ENCODE data around the gene SLCO2A1.

Gene SLCO2A1

DNA sequence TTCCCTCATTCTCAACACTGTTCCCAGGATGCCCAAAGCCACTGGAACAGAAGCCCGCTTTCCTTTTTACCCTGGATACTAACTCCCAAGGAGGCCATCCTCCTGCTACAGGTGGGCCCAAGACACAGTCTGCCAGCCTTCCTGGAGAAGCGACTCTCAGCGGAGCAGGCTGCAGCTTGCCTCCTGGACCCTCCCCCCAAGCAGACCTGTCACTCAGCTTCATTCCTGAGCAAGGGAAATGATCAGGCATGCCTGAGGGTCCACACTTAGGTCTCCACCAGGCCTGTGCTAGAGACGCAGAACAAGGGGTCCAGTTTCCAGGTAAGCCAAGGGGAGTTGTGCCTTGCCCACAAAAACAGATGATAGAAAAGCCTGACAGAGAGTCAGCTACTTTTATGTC lies 62.8 kb downstream of the SLCO2A1 start:
- H3K4me3 ChIP-seq (ENCODE audit: low read depth, low read length): no peak overlapping the region
- DNase-seq (ENCODE audit: low read depth): no peak
- TF ChIP-seq, protein P1, sequence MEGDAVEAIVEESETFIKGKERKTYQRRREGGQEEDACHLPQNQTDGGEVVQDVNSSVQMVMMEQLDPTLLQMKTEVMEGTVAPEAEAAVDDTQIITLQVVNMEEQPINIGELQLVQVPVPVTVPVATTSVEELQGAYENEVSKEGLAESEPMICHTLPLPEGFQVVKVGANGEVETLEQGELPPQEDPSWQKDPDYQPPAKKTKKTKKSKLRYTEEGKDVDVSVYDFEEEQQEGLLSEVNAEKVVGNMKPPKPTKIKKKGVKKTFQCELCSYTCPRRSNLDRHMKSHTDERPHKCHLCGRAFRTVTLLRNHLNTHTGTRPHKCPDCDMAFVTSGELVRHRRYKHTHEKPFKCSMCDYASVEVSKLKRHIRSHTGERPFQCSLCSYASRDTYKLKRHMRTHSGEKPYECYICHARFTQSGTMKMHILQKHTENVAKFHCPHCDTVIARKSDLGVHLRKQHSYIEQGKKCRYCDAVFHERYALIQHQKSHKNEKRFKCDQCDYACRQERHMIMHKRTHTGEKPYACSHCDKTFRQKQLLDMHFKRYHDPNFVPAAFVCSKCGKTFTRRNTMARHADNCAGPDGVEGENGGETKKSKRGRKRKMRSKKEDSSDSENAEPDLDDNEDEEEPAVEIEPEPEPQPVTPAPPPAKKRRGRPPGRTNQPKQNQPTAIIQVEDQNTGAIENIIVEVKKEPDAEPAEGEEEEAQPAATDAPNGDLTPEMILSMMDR (IDR thresholded peaks at IDR 0.05; ENCODE audit: insufficient read depth, low read depth, low read length, missing control alignments): no peak

DNA sequence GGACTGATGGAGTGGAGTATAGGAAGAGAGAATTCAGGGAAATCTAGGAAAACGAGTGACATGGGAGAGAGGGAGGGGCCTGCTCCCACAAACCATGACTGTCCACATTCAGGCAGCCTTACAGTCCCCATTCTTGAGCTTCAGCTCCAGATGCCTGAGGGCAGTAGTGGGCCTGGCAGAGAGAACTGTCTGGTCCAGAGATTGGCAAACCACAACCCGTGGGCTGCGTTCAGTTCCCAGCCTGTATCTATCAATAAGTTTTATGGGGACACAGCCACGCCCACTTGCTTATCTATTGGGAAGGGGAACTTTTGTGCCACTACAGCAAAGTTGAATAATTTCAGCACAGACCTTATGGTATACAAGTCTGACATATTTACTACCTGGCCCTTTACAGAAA lies 63.8 kb downstream of the SLCO2A1 start:
- no peak for DNase-seq (ENCODE audit: low read depth)

DNA sequence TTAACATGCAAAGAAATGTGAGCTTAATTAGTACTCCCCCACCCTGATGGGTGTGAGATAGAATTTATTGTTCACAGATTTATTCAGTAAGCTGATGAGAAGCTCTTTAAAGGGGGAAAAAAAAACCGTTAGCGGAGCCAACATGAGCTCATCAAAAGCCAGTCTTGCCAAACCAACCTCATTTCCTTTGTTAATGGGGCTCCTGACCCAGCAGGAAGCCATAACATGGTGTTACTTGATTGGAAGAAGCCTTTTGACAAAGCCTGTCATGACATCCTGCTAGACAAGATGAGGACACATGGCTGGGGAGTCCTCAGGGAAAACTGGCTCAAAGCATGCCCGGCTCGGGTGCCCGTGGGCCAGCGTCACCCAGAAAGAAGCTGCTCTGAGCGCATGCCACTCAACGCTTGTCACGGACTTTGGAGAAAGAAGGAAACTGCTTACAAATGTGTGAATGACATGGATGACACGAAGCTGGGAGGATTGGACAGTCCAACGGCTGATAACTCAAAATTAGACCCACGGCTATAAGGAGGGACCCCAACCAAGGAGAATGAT lies 64.6 kb downstream of the SLCO2A1 start:
- no peak for DNase-seq (ENCODE audit: low read depth)
- TF ChIP-seq, protein P1 (IDR thresholded peaks at IDR 0.05; ENCODE audit: insufficient read depth, low read depth, low read length, missing control alignments): no peak
- H3K4me3 ChIP-seq (ENCODE audit: low read depth, low read length): no peak overlapping the region

More for the DNA sequence above, 63.8 kb downstream of the SLCO2A1 start:
- H3K4me3 ChIP-seq (ENCODE audit: low read depth, low read length): no peak overlapping the region
- TF ChIP-seq, protein P1 (IDR thresholded peaks at IDR 0.05; ENCODE audit: insufficient read depth, low read depth, low read length, missing control alignments): no peak

DNA sequence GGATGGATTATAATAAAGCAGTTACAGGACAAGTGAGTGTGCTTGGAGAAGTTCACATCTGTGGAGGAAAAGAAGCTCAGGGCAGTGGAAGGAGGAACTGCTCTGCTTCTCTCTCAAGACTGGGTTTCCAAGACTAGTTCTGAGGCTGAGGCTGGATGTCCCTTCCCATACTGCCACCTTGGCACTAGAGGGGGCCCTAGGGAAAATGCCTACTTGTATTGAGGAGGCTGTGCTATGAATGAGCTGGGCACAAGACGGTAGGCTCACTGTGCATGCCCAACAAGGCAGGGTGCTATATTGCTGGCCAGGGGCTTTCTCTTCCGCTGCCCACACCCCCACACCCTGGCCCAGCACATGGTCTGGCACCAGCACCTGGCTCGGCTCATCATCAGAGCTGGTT lies 65.2 kb downstream of the SLCO2A1 start:
- DNase-seq (ENCODE audit: low read depth): no peak
- H3K4me3 ChIP-seq (ENCODE audit: low read depth, low read length): no peak overlapping the region
- TF ChIP-seq, protein P1 (IDR thresholded peaks at IDR 0.05; ENCODE audit: insufficient read depth, low read depth, low read length, missing control alignments): no peak

DNA sequence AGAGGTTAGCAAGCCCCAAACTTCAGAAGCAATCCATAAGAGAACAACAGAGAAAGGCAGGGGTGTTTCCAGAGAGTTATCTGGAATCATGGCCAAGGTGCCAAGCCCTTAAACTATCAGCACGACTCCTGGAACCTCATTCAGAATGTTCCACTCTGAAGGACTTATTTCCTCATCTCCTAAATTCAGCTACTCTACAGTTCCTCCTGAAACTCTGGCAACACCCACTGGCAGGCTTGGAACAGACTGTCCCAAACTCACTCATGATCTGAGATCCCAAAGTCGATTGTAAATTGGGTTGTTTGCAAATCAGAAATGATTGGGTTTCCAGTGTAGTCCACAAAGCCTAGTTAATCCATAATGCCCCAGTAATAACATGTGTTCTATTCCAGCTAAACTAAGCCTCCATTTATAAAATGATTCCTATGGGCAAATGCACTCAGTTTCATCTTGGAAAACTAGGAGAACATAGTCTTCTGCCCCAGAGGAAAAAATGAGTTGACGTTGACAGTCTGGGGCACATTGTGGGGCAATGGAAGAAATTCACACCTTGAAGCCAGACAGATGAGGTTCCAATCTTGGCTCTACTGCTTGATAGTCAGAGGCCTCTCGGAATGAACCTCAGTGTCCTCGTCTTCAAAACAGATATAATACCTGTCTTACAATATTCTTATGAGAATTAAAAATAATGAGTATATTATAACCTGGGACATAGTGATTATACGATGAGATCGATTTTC lies 65.9 kb downstream of the SLCO2A1 start:
- H3K4me3 ChIP-seq (ENCODE audit: low read depth, low read length): no peak overlapping the region
- TF ChIP-seq, protein P1 (IDR thresholded peaks at IDR 0.05; ENCODE audit: insufficient read depth, low read depth, low read length, missing control alignments): no peak
- no peak for DNase-seq (ENCODE audit: low read depth)

DNA sequence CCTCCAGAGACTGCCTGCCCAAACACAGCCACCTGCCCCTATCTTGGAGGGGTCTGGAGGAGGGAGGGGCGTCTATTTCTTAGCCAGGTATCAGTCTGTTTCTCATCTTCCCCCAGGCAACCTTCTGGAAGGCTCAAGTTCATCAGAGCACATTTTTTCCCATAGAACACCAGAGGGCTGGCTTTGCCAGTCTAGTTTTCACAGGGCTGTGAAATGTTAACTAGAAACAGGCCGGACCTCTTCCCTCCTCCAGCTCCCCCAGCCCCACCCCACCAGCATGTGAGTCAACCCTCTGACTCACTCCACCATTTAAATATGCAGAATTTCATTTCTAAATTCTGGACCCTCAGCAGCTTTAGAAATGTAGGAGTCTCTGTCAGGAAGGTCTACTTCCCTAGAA lies 66.9 kb downstream of the SLCO2A1 start:
- TF ChIP-seq, protein P1 (IDR thresholded peaks at IDR 0.05; ENCODE audit: insufficient read depth, low read depth, low read length, missing control alignments): no peak
- DNase-seq (ENCODE audit: low read depth): no peak
- H3K4me3 ChIP-seq (ENCODE audit: low read depth, low read length): no peak overlapping the region
